NCI-H82 (cell line): ENCODE measurements around the gene KLHL22.
"Not testable (repeated sequence)": the region's sequence is repeated elsewhere in the genome, so short reads cannot be mapped to it uniquely, and the experiment has no call there.

Source experiments
- DNase-seq: peaks from one replicate; lab custom pipeline; 2025; lab: John Stamatoyannopoulos, UW

KLHL22 gene

DNA sequence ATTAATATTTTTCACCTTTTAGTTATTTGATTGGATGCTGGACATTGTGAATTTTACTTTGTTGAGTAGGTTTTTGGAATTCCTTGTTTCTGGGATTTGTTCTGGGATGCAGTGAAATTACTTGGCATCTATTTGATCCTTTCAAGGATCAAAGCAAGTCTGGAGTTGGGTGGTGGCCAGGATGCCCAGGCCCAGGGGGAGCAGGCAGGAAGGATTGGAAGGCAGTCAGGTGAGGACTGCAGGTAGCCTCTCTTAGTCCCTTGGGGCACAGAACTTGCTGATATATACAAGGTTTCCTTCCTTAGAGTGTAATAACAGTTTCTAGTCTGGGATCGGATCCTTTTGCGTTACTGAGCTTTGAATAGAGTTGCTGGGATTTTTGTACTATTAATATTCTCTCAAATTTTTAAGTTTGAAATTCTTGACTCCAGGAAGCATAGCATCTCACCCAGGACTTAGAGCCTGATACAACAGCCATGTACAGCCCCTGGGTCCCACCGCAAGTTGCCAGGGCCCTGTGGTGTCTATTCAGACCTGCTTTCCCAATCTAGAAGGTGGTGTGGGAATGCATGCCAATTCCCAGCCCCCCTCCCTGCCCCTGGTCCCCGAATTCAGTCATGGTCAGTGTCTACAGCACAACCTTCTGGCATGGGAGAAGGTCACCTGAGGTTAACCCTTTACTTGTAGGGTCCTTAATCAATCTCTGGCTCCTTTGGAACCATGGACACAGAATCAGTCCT, 95.6 kb downstream of the KLHL22 start:
- no peak for DNase-seq

DNA sequence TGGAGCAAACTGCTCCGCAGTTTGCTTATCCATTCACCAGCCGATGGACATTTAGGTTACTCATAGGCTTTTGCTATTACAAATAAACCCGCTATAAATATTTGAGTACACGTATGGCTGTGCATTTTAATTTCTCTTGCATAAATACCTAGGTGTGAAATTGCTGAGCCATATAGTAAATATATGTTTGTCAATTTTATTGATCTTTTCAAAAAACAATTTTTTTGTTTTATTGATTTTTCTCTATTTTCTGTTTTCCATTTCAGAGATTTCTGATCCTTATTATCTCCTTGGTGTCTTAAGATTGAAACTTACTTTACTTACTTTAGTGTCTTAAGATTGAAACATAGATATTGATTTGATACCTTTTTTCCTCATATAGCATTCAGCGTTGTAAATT, 97.2 kb downstream of the KLHL22 start:
- no peak for DNase-seq

DNA sequence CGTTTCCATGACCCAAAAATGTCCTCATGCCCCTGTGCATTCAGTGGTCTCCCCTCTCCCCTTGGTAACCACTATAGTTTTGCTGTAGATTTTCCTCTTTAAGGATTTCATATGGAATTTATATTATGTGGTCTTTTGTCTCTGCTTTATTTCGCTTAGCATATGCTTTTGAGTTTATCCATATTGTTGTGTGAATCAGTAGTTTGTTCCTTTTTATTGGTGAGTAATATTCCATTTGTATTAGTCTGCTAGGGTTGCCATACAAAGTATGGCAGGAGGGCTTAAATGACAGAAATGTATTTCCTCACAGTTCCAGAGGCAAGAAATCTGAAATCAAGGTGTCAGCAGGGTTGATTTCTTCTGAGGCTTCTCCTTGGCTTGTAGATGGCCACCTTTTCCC, 98.1 kb downstream of the KLHL22 start:
- no peak for DNase-seq

DNA sequence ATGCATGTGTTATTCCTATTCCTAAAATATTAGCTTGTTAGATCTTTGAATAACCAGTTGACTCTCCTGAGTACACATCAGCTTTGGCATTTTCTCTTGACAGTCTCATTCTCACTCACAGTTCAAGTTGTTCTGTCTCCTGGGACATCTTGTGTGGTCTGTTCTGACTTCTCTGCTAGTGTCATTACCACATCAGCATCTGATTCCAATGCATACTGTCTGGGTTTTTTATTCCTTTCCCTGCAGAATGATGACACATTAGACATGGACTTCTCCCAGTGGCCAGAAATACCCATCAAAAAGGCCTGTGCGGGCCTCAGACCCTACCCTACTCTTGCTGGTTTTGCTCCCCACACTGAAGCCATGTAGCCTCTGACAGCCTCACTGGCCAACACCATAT, 99.0 kb downstream of the KLHL22 start:
- DNase-seq = no peak

DNA sequence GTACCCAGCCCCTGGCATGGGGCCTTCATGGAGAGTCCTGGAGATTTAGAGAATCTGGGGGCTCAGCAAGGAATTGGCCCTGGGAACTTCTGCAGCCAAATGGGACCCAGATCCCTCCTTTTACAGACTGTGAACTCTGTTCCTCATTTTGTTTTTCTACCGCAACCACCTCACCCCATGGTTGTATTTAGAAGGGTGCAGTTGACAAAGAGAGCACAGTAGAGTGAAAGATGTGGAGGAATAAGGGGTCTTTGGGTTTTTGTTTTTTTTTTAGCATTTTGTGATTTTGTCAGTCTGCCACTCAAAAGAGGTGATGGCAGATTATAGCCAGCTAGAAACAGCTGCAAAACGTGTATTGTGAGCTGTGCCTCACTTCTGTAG, 99.7 kb downstream of the KLHL22 start:
- DNase-seq = no peak

DNA sequence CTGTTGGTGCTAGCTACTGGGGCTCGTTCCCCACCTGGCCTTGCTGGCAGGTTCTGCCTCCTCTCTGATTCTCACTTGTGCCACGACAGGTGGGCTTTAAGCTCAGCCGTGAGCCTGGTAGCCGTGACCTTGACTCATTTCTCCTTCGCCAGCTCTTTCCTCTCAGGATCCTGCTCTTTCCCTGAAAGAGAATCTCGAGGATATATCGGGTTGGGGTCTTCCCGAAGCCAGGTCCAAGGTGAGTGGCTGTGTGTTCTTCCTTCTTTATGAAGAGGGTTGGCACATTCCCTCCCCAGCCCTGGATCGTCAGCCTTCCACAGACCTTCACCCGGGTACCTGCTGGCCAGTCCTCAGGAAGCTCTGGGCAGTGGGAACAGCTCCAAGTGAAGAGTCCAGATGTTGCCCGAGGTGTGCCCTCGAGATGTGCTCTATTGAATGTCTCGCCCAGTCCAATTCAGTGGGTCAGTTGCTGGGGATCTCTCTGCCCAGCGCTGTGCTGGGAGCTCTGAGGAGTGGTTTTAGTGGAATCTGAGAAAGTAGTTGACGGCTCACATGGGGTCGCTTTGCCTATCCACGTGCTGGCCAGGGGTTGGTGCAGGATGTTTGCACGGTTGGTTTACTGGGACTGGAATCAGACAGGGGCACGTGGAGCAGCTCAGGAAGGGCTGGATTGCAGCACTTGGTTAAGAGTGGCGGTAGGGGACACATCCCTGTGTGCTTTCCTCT, 100.3 kb downstream of the KLHL22 start:
- no peak for DNase-seq

DNA sequence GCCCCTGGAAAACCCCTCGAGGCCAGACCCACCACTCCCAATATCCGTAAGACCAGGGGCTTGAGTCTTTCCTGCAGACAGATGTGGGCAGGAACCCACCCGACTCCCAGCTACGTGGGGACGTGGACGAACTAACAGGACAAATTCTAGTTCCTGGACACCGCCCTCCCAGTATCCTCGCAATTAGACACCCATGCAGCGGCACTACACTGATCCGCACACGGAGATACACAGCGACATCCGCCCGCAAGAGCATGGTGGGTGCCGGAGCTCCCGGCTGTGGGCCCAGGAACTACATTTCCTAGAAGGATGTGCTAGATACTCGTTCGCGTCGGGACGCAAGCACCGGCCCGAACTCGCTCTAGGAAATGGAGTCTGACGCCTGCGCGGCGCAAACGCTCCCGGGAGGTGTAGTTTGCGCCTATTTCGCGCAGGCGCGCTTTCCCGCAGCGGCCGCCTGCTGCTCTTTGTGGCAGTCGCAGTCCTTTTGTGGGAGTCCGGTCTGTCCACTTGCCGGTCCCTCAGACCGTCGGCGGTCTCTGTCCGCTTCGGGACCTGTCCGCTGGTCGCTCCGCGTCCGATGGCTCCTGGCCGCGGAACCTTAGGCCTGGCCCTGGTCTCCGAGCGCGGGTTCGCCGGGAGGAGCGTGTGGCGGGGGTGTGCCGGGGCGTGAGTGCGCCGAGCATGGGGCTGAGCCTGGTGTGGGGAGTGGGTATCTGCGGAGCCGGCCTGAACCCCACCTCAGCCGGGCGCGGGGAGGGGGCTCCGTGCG, 101.7 kb downstream of the KLHL22 start, which contains the start of gene ZNF74:
ZNF74 (plus strand) TSS at position 447 of the 772 bp plus-strand sequence. CDS start 478 bp downstream, outside the sequence.
- DNase-seq = peak; percentile 91

DNA sequence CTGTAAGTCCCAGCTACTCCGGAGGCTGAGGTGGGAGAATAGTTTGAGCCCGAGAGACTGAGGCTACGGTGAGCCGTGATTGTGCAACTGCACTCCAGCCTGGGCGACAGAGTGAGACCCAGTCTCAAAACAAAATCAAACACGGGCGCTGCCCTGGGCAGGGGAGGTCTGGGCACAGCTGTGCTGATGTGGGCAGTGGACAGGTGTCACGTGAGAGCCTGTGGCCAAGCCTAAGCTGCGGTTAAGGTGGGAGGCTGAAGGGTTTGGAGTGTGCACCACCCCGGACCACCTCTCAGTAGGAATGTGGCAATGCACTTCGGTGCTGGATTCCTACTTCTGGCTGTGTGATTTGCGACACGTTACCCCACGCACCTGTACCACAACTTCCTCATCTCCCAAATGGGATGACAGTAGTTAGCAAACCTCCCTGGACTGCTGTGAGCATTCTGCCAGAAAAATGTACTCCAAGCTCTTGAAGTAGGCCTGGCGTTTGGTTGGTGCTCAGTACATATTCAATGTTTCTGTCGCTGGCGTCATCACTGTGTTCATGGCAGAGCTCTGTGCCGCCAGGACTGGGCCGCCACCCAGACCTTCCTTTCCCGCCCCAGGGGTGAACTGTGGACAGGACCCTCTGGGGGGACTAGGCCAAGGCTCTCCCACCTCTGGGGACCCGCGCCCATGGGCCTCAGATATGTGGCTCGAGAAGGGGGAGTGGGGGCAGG, 102.5 kb downstream of the KLHL22 start:
- no peak for DNase-seq

DNA sequence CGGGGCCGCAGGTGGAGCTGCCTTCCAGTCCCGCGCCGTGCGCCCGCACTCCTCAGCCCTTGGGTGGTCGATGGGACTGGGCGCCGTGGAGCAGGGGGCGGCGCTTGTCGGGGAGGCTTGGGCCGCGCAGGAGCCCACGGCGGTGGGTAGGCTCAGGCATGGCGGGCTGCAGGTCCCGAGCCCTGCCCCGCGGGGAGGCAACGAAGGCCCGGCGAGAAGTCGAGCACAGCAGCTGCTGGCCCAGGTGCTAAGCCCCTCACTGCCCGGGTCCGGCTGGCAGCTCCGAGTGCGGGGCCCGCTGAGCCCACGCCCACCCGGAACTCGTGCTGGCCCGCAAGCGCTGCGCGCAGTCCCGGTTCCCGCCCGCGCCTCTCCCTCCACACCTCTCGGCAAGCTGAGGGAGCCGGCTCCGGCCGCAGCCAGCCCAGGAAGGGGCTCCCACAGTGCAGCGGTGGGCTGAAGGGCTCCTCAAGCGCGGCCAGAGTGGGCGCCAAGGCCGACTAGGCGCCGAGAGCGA, 103.2 kb downstream of the KLHL22 start:
- not testable (repeated sequence) for DNase-seq
